Measurements from ENCODE around the gene USP17L19.
"Not testable (repeated sequence)": the region's sequence is repeated elsewhere in the genome, so short reads cannot be mapped to it uniquely, and the experiment has no call there.

- not testable (repeated sequence) for TF ChIP-seq CTCF, POLR2A, POLR2AphosphoS5, EP300 (IDR thresholded peaks at IDR 0.05)
Observed at GRCh38 chr4:9234085-9234484, 19.1 kb upstream of the USP17L19 start, which contains the start of gene USP17L15.

Measured in suprapubic skin (tissue), 4 donors.